HepG2 (cell line): ENCODE data around the gene YPEL3. TPM values are rescaled to one million over a fixed set of nuclear protein-coding genes. Genes with fewer than 3 reads are reported as not detected.

Experiments used
- CBX2 ChIP-seq, 2 experiments: fragments of 200-600 bp in 1 of 2; sonication (generic); formaldehyde crosslinking in 1 of 2; IDR thresholded peaks; 2 replicates each; pipeline versions ENCODE4 v1.7.0 to v1.8.1; 2018 to 2022; ENCODE audit warnings: low read depth in 2 of 2, low read length in 1 of 2, mild to moderate bottlenecking in 1 of 2, missing genetic modification reagents in 1 of 2
- CEBPG ChIP-seq: IDR thresholded peaks from 2 replicates; pipeline ENCODE4 v1.6.1; 2016
- ERF ChIP-seq: IDR thresholded peaks from 2 replicates; pipeline ENCODE4 v1.6.1; 2018; ENCODE audit warnings: missing biosample characterization, missing genetic modification reagents
- ISX ChIP-seq: sonication (generic); formaldehyde crosslinking; conservative IDR thresholded peaks from 2 replicates; pipeline ENCODE4 v1.5.0; 2020; ENCODE audit warnings: missing genetic modification reagents
- JUN ChIP-seq: sonication (generic); formaldehyde crosslinking; IDR thresholded peaks from 2 replicates; pipeline ENCODE4 v1.4.0; 2020; ENCODE audit warnings: mild to moderate bottlenecking, missing genetic modification reagents
- KAT8 ChIP-seq: IDR thresholded peaks from 2 replicates; pipeline ENCODE4 v1.6.1; 2016; ENCODE audit warnings: missing genetic modification reagents, missing compliant biosample characterization
- KDM6A ChIP-seq: IDR thresholded peaks from 2 replicates; pipeline ENCODE4 v1.6.1; 2016; ENCODE audit warnings: low read depth
- MIER2 ChIP-seq: IDR thresholded peaks from 2 replicates; pipeline ENCODE4 v1.6.1; 2016; ENCODE audit warnings: missing biosample characterization, missing genetic modification reagents
- NFATC3 ChIP-seq: sonication (generic); formaldehyde crosslinking; IDR thresholded peaks from 2 replicates; pipeline ENCODE4 v1.5.1; 2020; ENCODE audit warnings: mild to moderate bottlenecking, missing genetic modification reagents
- NFE2 ChIP-seq: sonication (generic); formaldehyde crosslinking; IDR thresholded peaks from 2 replicates; pipeline ENCODE4 v1.4.0; 2020; ENCODE audit warnings: missing genetic modification reagents
- NFRKB ChIP-seq: fragments of 450-650 bp; IDR thresholded peaks from 2 replicates; pipeline ENCODE4 v1.6.1; 2017
- PAF1 ChIP-seq: IDR thresholded peaks from 2 replicates; pipeline ENCODE4 v1.6.1; 2016; ENCODE audit warnings: missing genetic modification reagents, missing compliant biosample characterization
- PATZ1 ChIP-seq: sonication (generic); formaldehyde crosslinking; IDR thresholded peaks from 2 replicates; pipeline ENCODE4 v1.4.0; 2020; ENCODE audit warnings: missing genetic modification reagents
- PITX1 ChIP-seq: sonication (generic); formaldehyde crosslinking; IDR thresholded peaks from 2 replicates; pipeline ENCODE4 v1.5.1; 2020; ENCODE audit warnings: mild to moderate bottlenecking, missing genetic modification reagents
- SALL1 ChIP-seq: sonication (generic); formaldehyde crosslinking; IDR thresholded peaks from 2 replicates; pipeline ENCODE4 v1.8.0; 2022; ENCODE audit warnings: mild to moderate bottlenecking, missing genetic modification reagents
- SETDB1 ChIP-seq: sonication (generic); formaldehyde crosslinking; IDR thresholded peaks from 2 replicates; pipeline ENCODE4 v1.5.1; 2020; ENCODE audit warnings: missing genetic modification reagents, mild to moderate bottlenecking, borderline replicate concordance
- SKI ChIP-seq: fragments of 450-650 bp; IDR thresholded peaks from one replicate; pipeline ENCODE4 v1.6.1; 2018; ENCODE audit warnings: mild to moderate bottlenecking; ENCODE audit not compliant: partially characterized antibody
- SRF ChIP-seq: IDR thresholded peaks from 2 replicates; pipeline ENCODE4 v1.6.1; 2011; ENCODE audit warnings: mild to moderate bottlenecking, low read depth, low read length, moderate library complexity
- TAF1 ChIP-seq: sonication (generic); formaldehyde crosslinking; IDR thresholded peaks from 2 replicates; pipeline ENCODE4 v1.4.0; 2020; ENCODE audit warnings: missing genetic modification reagents
- TFE3 ChIP-seq: IDR thresholded peaks from 2 replicates; pipeline ENCODE4 v1.6.1; 2016
- YEATS2 ChIP-seq: sonication (generic); formaldehyde crosslinking; IDR thresholded peaks from 2 replicates; pipeline ENCODE4 v1.4.0; 2020; ENCODE audit warnings: missing genetic modification reagents, borderline replicate concordance
- ZBTB49 ChIP-seq: sonication (generic); formaldehyde crosslinking; IDR thresholded peaks from 2 replicates; pipeline ENCODE4 v1.4.0; 2020; ENCODE audit warnings: missing genetic modification reagents, borderline replicate concordance
- ZNF367 ChIP-seq: sonication (generic); formaldehyde crosslinking; IDR thresholded peaks from 2 replicates; pipeline ENCODE4 v1.4.0; 2020; ENCODE audit warnings: missing genetic modification reagents, borderline replicate concordance
- ZNF383 ChIP-seq: sonication (generic); formaldehyde crosslinking; IDR thresholded peaks from 2 replicates; pipeline ENCODE4 v1.4.0; 2020; ENCODE audit warnings: missing genetic modification reagents, mild to moderate bottlenecking, borderline replicate concordance
- ZNF441 ChIP-seq: sonication (generic); formaldehyde crosslinking; IDR thresholded peaks from 2 replicates; pipeline ENCODE4 v1.7.0; 2021; ENCODE audit warnings: missing genetic modification reagents, borderline replicate concordance
- ZSCAN21 ChIP-seq: sonication (generic); formaldehyde crosslinking; IDR thresholded peaks from 2 replicates; pipeline ENCODE4 v1.8.0; 2022; ENCODE audit warnings: mild to moderate bottlenecking, missing genetic modification reagents, moderate library complexity, borderline replicate concordance
- ZSCAN9 ChIP-seq: IDR thresholded peaks from 2 replicates; pipeline ENCODE4 v1.6.1; 2016; ENCODE audit warnings: borderline replicate concordance
- polyA plus RNA-seq, 8 experiments: library from polyadenylated mRNA; depleted of rRNA in 3 of 8; stranded (reverse) in 7 of 8; unstranded in 1 of 8; fragments of >200 nt; fragmentation: Illumina TruSeq in 4 of 8; extraction: Trizol in 4 of 8; gene quantifications; 2 replicates each; pipeline versions ENCODE4 v1.2.1 to v1.2.3, GENCODE V29; 2011 to 2016; ENCODE audit warnings: low read depth in 4 of 8, missing spikeins in 1 of 8, mixed read lengths in 1 of 8; ENCODE audit not compliant: insufficient read depth in 1 of 8
- total RNA-seq, 5 experiments: library from RNA; depleted of rRNA; stranded (reverse); fragments of >200 nt; fragmentation: Illumina TruSeq; extraction: Trizol; gene quantifications; 2 replicates each; pipeline ENCODE4 v1.2.3, GENCODE V29; 2016; ENCODE audit warnings: low read depth in 1 of 5

YPEL3 gene
- total and polyA plus RNA-seq, 2 of the 13 experiments (the other 11 are each of a cell fraction or from before 2014, with no cell fraction given): 5.4 to 47.0 TPM

GRCh38 chr16:30063893-30064728 lies 31.9 kb downstream of the YPEL3 start (continued):
- no peak for TF ChIP-seq SRF
- peak; percentile 75 for TF ChIP-seq YEATS2 (CRISPR knock-in tag)
- no peak for TF ChIP-seq ISX (CRISPR knock-in tag)
- TF ChIP-seq ZSCAN21 (CRISPR knock-in tag): peak; percentile 81
- TF ChIP-seq KDM6A (CRISPR knock-in tag): 0 out of 2 replicates have a peak, but pooled peaks have one; percentile 19
- no peak for TF ChIP-seq CEBPG
- TF ChIP-seq NFE2 (CRISPR knock-in tag): no peak
- peak; percentile 21; the same call in 1 of the 2 replicates for TF ChIP-seq TFE3 (CRISPR knock-in tag)
- 0 out of 2 replicates have a peak, but pooled peaks have one; percentile 44 for TF ChIP-seq TAF1 (CRISPR knock-in tag)
- TF ChIP-seq KAT8: peak; percentile 74
- TF ChIP-seq CBX2 (IDR thresholded peaks at IDR 0.05; ENCODE audit: low read depth, low read length): no peak
- no peak for TF ChIP-seq CBX2 (CRISPR knock-in tag; IDR thresholded peaks at IDR 0.05; ENCODE audit: low read depth)
- no peak for TF ChIP-seq JUN
- TF ChIP-seq SETDB1 (CRISPR knock-in tag): no peak
- TF ChIP-seq SKI: no peak
- no peak; the same call in 1 of the 2 replicates for TF ChIP-seq ERF (CRISPR knock-in tag)
- TF ChIP-seq NFRKB: no peak
- TF ChIP-seq PAF1 (CRISPR knock-in tag): 0 out of 2 replicates have a peak, but pooled peaks have one; percentile 68
- no peak for TF ChIP-seq ZNF367 (CRISPR knock-in tag)
- no peak for TF ChIP-seq NFATC3
- TF ChIP-seq ZSCAN9 (CRISPR knock-in tag): peak; percentile 71
- TF ChIP-seq ZNF383: no peak
- peak; percentile 49; the same call in 1 of the 2 replicates for TF ChIP-seq ZNF441 (CRISPR knock-in tag)
- peak; percentile 44 for TF ChIP-seq PITX1 (CRISPR knock-in tag)
- TF ChIP-seq PATZ1: peak; percentile 87
- no peak for TF ChIP-seq ZBTB49
- no peak for TF ChIP-seq MIER2
- TF ChIP-seq SALL1 (CRISPR knock-in tag): peak; percentile 75; the same call in 1 of the 2 replicates
